COLO668 (cell line): ENCODE data around the gene KRTAP13-4.
A peak's percentile ranks its signal among the peaks of the same experiment; 100 is the strongest.

ENCODE experiments used
- DNase-seq: peaks from one replicate; lab custom pipeline; 2025; ENCODE audit not compliant: unreplicated experiment; lab: John Stamatoyannopoulos, UW

KRTAP13-4 gene

GRCh38 chr21:30430170-30430655, at the start of gene KRTAP13-4:
TSS of gene KRTAP13-4 (plus strand) at chr21:30430220. CDS start at chr21:30430276, 56 bp downstream.
- DNase-seq = no peak

GRCh38 chr21:30382201-30382600, 47.8 kb upstream of the KRTAP13-4 start:
- DNase-seq = no peak

- DNase-seq = no peak
Observed at GRCh38 chr21:30391492-30392025, 38.5 kb upstream of the KRTAP13-4 start.

GRCh38 chr21:30395731-30396130, 34.3 kb upstream of the KRTAP13-4 start, which contains the start of gene KRTAP13-1:
TSS of gene KRTAP13-1 (plus strand) at chr21:30396031. CDS start at chr21:30396087, 56 bp downstream.
- DNase-seq = no peak

GRCh38 chr21:30408782-30409494, 21.1 kb upstream of the KRTAP13-4 start:
- DNase-seq = peak; percentile 59

- DNase-seq = no peak
Observed at GRCh38 chr21:30415993-30416392, 14.0 kb upstream of the KRTAP13-4 start.

- no peak for DNase-seq
Observed at GRCh38 chr21:30425826-30426225, 4.2 kb upstream of the KRTAP13-4 start, which contains the start of gene KRTAP13-3. TSS of gene KRTAP13-3 (minus strand) at chr21:30425926. CDS start at chr21:30425912, 14 bp downstream.

- DNase-seq = no peak
Observed at GRCh38 chr21:30426731-30427130, 3.3 kb upstream of the KRTAP13-4 start.

GRCh38 chr21:30434033-30434631, 4.1 kb downstream of the KRTAP13-4 start:
- DNase-seq = peak; percentile 14

- no peak for DNase-seq
Observed at GRCh38 chr21:30437010-30437565, 7.1 kb downstream of the KRTAP13-4 start.

GRCh38 chr21:30439975-30440374, 10.0 kb downstream of the KRTAP13-4 start, which contains the start of gene KRTAP15-1:
TSS of gene KRTAP15-1 (plus strand) at chr21:30440275. CDS start at chr21:30440328, 53 bp downstream.
- no peak for DNase-seq

GRCh38 chr21:30443226-30443625, 13.2 kb downstream of the KRTAP13-4 start:
- DNase-seq = no peak

- no peak for DNase-seq
Observed at GRCh38 chr21:30444204-30444603, 14.2 kb downstream of the KRTAP13-4 start.

GRCh38 chr21:30447056-30447455, 17.0 kb downstream of the KRTAP13-4 start:
- DNase-seq = no peak

GRCh38 chr21:30448514-30448913, 18.5 kb downstream of the KRTAP13-4 start:
- no peak for DNase-seq

- DNase-seq = no peak
Observed at GRCh38 chr21:30463713-30464112, 33.7 kb downstream of the KRTAP13-4 start.

- DNase-seq = no peak
Observed at GRCh38 chr21:30468900-30469714, 39.1 kb downstream of the KRTAP13-4 start.

- no peak for DNase-seq
Observed at GRCh38 chr21:30478004-30478403, 48.0 kb downstream of the KRTAP13-4 start.

- DNase-seq = no peak
Observed at GRCh38 chr21:30479259-30479658, 49.2 kb downstream of the KRTAP13-4 start.

- DNase-seq = no peak
Observed at GRCh38 chr21:30480145-30480544, 50.1 kb downstream of the KRTAP13-4 start, which contains the start of gene KRTAP19-1. TSS of gene KRTAP19-1 (minus strand) at chr21:30480367. CDS start at chr21:30480317, 50 bp downstream.
